ENCODE results near the gene CLUH. TPM values are rescaled to one million over a fixed set of nuclear protein-coding genes. Genes with fewer than 3 reads are reported as not detected.

Gene CLUH
- polyA plus RNA-seq, 1 experiment: 7.1 TPM

DNA sequence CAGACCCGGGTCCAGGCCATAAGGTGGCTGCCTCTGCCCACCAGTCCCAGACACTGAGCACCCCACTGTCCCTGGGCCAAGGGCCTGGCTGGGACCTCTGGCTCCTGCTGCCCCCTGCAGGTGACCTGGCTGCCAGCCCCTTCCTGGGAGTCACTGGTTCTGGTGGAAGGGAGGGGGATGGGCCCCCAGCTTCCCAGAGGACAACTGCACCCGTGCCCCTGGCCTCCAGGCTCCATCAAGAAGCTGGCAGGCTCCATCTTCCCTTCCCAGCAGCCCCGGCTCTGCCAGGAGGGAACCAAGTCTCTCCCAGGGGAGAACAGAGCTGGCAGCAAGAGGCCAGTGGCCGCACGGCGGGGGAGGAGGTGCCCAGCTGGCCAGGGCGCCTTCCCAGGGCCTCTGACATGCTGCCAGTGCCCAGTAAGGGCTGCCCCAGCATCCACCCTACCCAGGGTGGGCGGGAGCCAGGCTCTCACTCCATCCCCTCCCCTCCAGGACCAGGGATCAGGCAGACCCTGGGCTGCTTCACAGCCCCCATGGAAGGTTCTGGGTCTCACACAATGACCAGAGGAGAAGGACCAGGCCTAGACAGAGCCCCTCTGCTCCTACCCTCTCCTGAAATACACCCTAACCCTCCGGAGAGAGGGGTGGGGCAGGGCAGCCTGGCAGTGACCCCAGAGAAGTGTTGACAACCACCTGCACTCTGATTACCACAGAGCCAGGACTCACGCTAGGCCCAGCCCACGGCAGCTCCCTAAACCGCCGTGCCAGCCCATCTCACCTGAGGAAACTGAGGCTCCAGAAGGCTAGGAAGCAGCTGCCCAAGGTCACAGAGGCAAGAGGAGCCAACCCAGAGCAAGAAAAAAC lies 3.6 kb downstream of the CLUH start:
- no peaks in the 10 kb centered on the region for H3K9me3 ChIP-seq (ENCODE audit: control insufficient read depth, insufficient read depth, low read length)
- no peak for DNase-seq (ENCODE audit: low read depth, low spot score)
- no peak overlapping the region for H3K4me3 ChIP-seq (ENCODE audit: low read depth, low read length)
- no peak overlapping the region for H3K27ac ChIP-seq (ENCODE audit: low read depth, low read length)
- TF ChIP-seq, protein P1, sequence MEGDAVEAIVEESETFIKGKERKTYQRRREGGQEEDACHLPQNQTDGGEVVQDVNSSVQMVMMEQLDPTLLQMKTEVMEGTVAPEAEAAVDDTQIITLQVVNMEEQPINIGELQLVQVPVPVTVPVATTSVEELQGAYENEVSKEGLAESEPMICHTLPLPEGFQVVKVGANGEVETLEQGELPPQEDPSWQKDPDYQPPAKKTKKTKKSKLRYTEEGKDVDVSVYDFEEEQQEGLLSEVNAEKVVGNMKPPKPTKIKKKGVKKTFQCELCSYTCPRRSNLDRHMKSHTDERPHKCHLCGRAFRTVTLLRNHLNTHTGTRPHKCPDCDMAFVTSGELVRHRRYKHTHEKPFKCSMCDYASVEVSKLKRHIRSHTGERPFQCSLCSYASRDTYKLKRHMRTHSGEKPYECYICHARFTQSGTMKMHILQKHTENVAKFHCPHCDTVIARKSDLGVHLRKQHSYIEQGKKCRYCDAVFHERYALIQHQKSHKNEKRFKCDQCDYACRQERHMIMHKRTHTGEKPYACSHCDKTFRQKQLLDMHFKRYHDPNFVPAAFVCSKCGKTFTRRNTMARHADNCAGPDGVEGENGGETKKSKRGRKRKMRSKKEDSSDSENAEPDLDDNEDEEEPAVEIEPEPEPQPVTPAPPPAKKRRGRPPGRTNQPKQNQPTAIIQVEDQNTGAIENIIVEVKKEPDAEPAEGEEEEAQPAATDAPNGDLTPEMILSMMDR (IDR thresholded peaks at IDR 0.05; ENCODE audit: low read depth, low read length): peak; percentile 37
- CTCF ChIA-PET: interaction anchor here (0.8 kb wide), 1 partner anchor 325 kb away, joined by 3 read pairs; no protein-coding TSS in a partner anchor
- POLR2A ChIA-PET: no interaction called here
- no peaks in the 10 kb centered on the region for H3K27me3 ChIP-seq (ENCODE audit: control insufficient read depth, insufficient read depth, low read length)

DNA sequence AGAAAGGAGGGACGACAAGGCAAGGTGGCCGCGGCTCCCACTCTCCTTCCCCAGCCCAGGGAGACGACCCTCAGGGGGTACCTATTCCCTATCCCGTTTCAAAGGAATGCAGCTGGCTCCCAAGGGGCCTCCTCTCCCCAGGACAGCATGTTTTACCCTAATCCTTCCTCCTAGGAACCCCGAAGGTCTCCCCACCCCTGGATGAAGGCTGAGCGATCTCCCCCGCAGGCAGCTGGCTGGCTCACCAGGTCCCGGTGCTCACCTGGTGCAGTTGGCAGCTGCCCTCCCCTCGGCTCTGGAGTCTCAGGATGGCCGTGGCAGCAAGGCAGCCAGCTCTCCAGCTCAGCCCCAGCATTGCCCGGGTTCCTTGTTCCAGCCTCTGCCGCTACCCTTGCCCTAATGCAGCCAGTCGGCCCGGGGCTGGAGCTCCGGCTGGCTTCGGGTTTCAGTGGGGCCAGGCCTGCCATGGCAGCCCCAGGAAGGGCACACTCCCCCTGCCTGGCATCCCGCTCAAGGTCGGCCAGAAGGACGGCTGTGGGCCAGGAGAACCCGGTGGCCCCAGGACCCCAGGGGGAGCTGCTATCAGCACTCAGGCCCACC lies 4.6 kb downstream of the CLUH start:
- H3K27me3 ChIP-seq (ENCODE audit: control insufficient read depth, insufficient read depth, low read length): no peaks in the 10 kb centered on the region
- TF ChIP-seq, protein P1 (IDR thresholded peaks at IDR 0.05; ENCODE audit: low read depth, low read length): no peak
- no peak overlapping the region for H3K4me3 ChIP-seq (ENCODE audit: low read depth, low read length)
- no peak overlapping the region for H3K27ac ChIP-seq (ENCODE audit: low read depth, low read length)
- H3K9me3 ChIP-seq (ENCODE audit: control insufficient read depth, insufficient read depth, low read length): no peaks in the 10 kb centered on the region
- POLR2A ChIA-PET: no interaction called here
- no peak for DNase-seq (ENCODE audit: low read depth, low spot score)
- CTCF ChIA-PET: no interaction called here

DNA sequence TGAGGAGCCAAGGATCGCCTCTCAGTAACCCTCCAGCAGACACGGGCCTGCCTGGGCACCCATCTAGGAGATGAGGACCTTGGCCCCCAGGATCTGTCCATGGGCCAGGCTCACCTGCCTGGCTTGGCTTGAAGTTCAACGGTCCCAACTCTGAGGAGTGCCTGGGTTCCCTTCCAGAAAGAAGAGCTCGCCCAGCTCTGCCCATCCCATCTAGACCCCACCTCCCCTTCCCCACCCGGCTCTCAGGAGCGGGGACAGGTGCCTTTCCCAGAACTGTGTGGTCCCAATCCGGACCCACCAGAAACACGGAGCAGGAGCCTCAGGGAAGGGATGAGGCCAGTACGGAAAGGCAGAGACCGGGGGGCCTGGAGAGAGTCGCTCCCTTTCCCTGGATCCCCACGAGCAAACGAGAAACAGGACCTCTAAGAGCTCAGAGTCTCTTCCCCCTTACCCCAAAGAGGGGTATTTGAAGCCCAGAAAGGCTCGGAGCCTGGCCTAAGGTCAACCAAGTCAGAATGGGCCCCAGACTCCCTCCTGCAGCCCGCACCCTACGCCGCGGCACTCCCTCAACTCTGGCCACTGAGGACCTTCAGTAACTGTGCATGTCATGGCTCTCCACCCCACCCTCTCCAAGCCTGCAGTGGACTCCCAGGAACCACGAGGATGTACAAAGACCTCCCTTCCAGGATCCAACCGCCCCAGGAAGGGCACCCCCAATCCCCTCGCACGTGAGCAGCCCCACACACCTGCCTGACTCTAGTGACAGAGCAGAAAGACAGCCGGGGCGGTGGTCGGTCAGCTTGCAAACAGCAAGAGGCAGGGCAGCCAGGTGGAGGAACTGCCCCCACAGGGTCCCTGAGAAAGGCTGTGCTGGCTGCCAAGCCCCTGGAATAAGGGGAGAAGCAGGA lies 5.4 kb downstream of the CLUH start:
- no peak for DNase-seq (ENCODE audit: low read depth, low spot score)
- ChIA-PET POLR2A (no interaction called here), CTCF (interaction anchor here (0.5 to 0.7 kb wide), 2 partner anchors 96 to 306 kb away, joined by 3 to 5 read pairs; no protein-coding TSS in a partner anchor)
- H3K9me3 ChIP-seq (ENCODE audit: control insufficient read depth, insufficient read depth, low read length): no peaks in the 10 kb centered on the region
- no peak overlapping the region for H3K4me3 ChIP-seq (ENCODE audit: low read depth, low read length)
- H3K27ac ChIP-seq (ENCODE audit: low read depth, low read length): peak overlapping the region; percentile 68
- no peaks in the 10 kb centered on the region for H3K27me3 ChIP-seq (ENCODE audit: control insufficient read depth, insufficient read depth, low read length)
- TF ChIP-seq, protein P1 (IDR thresholded peaks at IDR 0.05; ENCODE audit: low read depth, low read length): no peak

GRCh38 chr17:2705263-2705662 lies 6.3 kb downstream of the CLUH start:
- peak; percentile 29 for DNase-seq (ENCODE audit: low read depth, low spot score)
- H3K4me3 ChIP-seq (ENCODE audit: low read depth, low read length): no peak overlapping the region
- H3K27ac ChIP-seq (ENCODE audit: low read depth, low read length): peak overlapping the region; percentile 68
- no peaks in the 10 kb centered on the region for H3K27me3 ChIP-seq (ENCODE audit: control insufficient read depth, insufficient read depth, low read length)
- TF ChIP-seq, protein P1 (IDR thresholded peaks at IDR 0.05; ENCODE audit: low read depth, low read length): no peak
- CTCF ChIA-PET: interaction anchor here (0.7 kb wide), 1 partner anchor 95 kb away, joined by 3 read pairs; no protein-coding TSS in a partner anchor
- no peaks in the 10 kb centered on the region for H3K9me3 ChIP-seq (ENCODE audit: control insufficient read depth, insufficient read depth, low read length)
- POLR2A ChIA-PET: no interaction called here
